Ammon's horn (tissue), 1 donor: Measurements from ENCODE around the gene PI3.

Experiments used
- DNase-seq: peaks from one replicate; pipeline ENCODE4 v3.0.0-alpha.2; 2016; ENCODE audit warnings: low spot score

The PI3 gene

GRCh38 chr20:45187693-45188092 lies 13.0 kb downstream of the PI3 start:
- no peak for DNase-seq

GRCh38 chr20:45189067-45189609 lies 14.4 kb downstream of the PI3 start:
- DNase-seq = no peak

- no peak for DNase-seq
Measured at GRCh38 chr20:45189861-45190260, 15.2 kb downstream of the PI3 start.

GRCh38 chr20:45191926-45192325 lies 17.2 kb downstream of the PI3 start:
- no peak for DNase-seq

- DNase-seq = no peak
Measured at GRCh38 chr20:45193331-45193730, 18.6 kb downstream of the PI3 start.

- no peak for DNase-seq
Measured at GRCh38 chr20:45206725-45207124, 32.0 kb downstream of the PI3 start, which contains the start of gene SEMG1. Gene SEMG1 (plus strand): TSS chr20:45207033. CDS start chr20:45207054, 21 bp downstream.

GRCh38 chr20:45209924-45210323 lies 35.2 kb downstream of the PI3 start:
- no peak for DNase-seq

GRCh38 chr20:45211569-45212474 lies 37.1 kb downstream of the PI3 start:
- DNase-seq = no peak

- DNase-seq = no peak
Measured at GRCh38 chr20:45212836-45213235, 38.1 kb downstream of the PI3 start.

- no peak for DNase-seq
Measured at GRCh38 chr20:45218124-45218523, 43.4 kb downstream of the PI3 start.

GRCh38 chr20:45218636-45219035 lies 43.9 kb downstream of the PI3 start:
- DNase-seq = no peak

- DNase-seq = no peak
Measured at GRCh38 chr20:45221076-45221475, 46.4 kb downstream of the PI3 start, which contains the start of gene SEMG2. Gene SEMG2 (plus strand): TSS chr20:45221373. CDS start chr20:45221390, 17 bp downstream.

- DNase-seq = no peak
Measured at GRCh38 chr20:45223136-45223535, 48.4 kb downstream of the PI3 start.
